K562 (cell line): ENCODE data around the gene UBASH3B.

Experiments
- CBX1 ChIP-seq: sonication (generic); IDR thresholded peaks from 2 replicates; pipeline ENCODE4 v1.6.1; 2016; ENCODE audit warnings: antibody characterized with exemption, low read depth, mild to moderate bottlenecking
- CTCF ChIP-seq, 3 experiments: IDR thresholded peaks in 2 of 3; conservative IDR thresholded peaks in 1 of 3; 2 replicates each; pipeline ENCODE4 v1.5.1; 2011 to 2012; ENCODE audit warnings: low read length in 3 of 3, mild to moderate bottlenecking in 3 of 3, control low read depth in 2 of 3, improper control_type of control experiment in 1 of 3, inconsistent platforms in 1 of 3, low read depth in 1 of 3, mixed read lengths in 1 of 3, moderate library complexity in 1 of 3; ENCODE audit not compliant: insufficient read depth in 2 of 3
- EHMT2 ChIP-seq: fragments of 450-650 bp; IDR thresholded peaks from 2 replicates; pipeline ENCODE4 v1.6.1; 2018; ENCODE audit warnings: antibody characterized with exemption
- GATA2 ChIP-seq: sonication (generic); formaldehyde crosslinking; IDR thresholded peaks from 2 replicates; pipeline ENCODE4 v1.4.0; 2020; ENCODE audit warnings: mild to moderate bottlenecking, missing genetic modification reagents
- HDAC6 ChIP-seq: IDR thresholded peaks from 2 replicates; pipeline ENCODE4 v1.6.1; 2012; ENCODE audit warnings: low read depth, mild to moderate bottlenecking, control low read depth, inconsistent platforms, low read length, moderate library complexity
- NBN ChIP-seq: fragments of 450-650 bp; IDR thresholded peaks from 2 replicates; pipeline ENCODE4 v1.6.1; 2016; ENCODE audit warnings: low read depth, mild to moderate bottlenecking
- NONO ChIP-seq, 2 experiments: fragments of 200-400 bp in 1 of 2; fragments of 450-650 bp in 1 of 2; formaldehyde crosslinking in 1 of 2; IDR thresholded peaks; 2 replicates each; pipeline ENCODE4 v1.6.1; 2017; ENCODE audit warnings: low read depth in 2 of 2, mild to moderate bottlenecking in 2 of 2, moderate library complexity in 2 of 2, low read length in 1 of 2
- NR3C1 ChIP-seq: sonication (generic); formaldehyde crosslinking; IDR thresholded peaks from 2 replicates; pipeline ENCODE4 v1.8.1; 2022; ENCODE audit warnings: missing genetic modification reagents
- XRCC5 ChIP-seq: fragments of 200-400 bp; formaldehyde crosslinking; IDR thresholded peaks from 2 replicates; pipeline ENCODE4 v1.6.1; 2017; ENCODE audit warnings: low read depth, mild to moderate bottlenecking, low read length

GRCh38 chr11:122809866-122810265 is 154.3 kb downstream of the UBASH3B start:
- TF ChIP-seq HDAC6 (no peak), CTCF (IDR thresholded peaks at IDR 0.05 in 2 of 3, conservative IDR thresholded peaks at IDR 0.05 in 1 of 3; ENCODE audit: insufficient read depth in 2 of 3, low read depth in 1 of 3, low read length in 3 of 3) (no peak), NONO (IDR thresholded peaks at IDR 0.05; ENCODE audit: low read depth in 2 of 2, low read length in 1 of 2) (no peak), GATA2 (CRISPR knock-in tag) (no peak), NBN (no peak), XRCC5 (no peak), NR3C1 (CRISPR knock-in tag) (no peak), CBX1 (no peak), EHMT2 (no peak)
